DMS153 (cell line): Measurements from ENCODE around the gene ZSWIM5.
"Not testable (repeated sequence)": the region's sequence is repeated elsewhere in the genome, so short reads cannot be mapped to it uniquely, and the experiment has no call there.

Source experiments
- DNase-seq: peaks from one replicate; lab custom pipeline; 2025; lab: John Stamatoyannopoulos, UW

The ZSWIM5 gene

DNA sequence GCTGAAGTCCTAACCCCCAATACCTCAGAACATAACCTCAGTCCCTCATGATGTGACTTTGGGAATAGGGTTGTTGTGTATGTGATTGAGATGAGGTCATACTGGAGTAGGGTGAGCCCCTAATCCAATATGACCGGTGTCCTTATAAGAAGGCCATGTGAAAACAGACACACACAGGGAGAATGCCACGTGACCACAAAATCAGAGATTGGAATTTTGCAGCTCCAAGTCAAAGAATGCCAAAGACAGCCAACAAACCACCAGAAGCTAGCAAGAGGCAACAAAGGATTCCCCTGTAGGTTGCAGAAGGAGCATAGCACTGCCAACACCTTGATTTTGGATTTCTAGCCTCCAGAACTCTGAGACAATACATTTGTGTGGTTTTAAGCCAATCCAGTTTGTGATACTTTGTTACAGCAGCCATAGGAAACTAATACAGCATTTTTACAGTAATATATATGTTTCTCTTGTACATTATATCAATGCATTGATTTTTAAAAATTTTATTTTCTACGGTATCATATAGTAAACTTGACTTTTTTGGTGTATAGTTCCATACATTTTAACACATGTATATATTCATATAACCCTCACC lies 5.4 kb downstream of the ZSWIM5 start:
- no peak for DNase-seq

DNA sequence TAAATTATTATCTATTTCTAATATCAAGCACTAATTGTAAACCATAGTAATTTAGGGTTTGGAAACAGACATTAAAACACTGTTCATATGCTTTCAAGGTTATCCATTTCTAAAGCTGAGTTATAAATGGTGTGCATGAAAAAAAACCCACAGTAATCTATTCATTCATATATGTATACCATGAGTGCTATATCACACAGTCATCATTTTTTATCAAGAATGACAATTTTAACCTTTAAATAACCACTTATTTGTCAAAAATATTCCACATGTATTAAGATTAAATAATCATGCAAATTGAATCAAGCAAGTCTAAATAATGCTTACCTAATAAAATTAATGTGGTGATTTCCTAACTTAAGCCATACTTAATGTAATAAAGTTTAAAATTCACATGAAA lies 6.0 kb downstream of the ZSWIM5 start:
- no peak for DNase-seq

DNA sequence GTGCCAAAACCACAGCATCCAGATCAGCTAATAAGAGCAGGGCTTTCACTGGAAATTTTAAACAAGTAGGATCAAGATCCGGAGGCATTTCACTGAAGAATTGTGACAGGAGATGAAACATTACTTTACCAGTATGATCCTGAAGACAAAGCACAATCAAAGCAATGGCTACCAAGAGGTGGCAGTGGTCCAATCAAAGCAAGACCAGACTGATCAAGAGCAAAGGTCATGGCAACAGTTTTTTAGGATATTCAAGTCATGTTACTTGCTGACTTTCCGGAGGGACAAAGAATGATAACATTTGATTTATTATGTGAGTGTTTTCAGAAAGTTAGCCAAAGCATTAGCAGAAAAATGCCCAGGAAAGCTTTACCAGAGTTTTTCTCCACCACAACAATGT lies 8.2 kb downstream of the ZSWIM5 start:
- DNase-seq: no peak

DNA sequence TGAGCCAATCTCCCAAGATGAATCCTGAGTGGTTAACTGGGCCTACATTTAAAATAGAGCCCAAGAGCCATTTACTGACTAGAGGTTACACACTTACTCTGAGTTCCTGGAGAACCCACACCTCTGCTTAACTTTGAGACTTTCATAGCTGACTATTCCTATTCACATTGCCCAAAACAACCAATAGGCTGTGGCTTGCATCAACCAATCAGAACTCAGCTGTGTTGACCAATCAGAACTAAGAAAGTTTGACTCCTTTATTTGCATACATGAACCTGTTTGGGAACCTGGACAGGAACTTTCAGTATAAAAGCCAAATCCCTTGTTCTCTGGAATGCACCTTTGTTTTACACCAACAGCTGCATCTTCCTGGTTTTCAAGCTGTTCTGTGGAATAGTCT lies 9.5 kb downstream of the ZSWIM5 start:
- DNase-seq: no peak

DNA sequence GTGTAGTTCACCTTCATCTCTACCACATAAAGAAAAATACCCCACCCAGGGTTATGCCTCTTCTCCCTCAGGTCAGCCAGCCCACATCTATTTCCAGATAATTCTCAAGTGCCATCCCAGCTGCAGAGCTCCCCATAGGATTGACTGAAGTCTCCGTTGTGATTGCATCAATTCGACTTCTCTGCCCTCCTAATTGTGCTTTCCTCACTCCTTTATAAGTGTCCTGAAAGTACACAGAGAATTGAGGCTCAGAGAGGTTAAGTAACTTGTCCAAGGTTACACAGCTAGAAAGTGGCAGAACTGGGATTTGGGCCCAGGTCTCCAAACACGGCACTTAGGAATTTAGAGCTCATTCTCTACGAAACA lies 15.0 kb downstream of the ZSWIM5 start:
- no peak for DNase-seq

DNA sequence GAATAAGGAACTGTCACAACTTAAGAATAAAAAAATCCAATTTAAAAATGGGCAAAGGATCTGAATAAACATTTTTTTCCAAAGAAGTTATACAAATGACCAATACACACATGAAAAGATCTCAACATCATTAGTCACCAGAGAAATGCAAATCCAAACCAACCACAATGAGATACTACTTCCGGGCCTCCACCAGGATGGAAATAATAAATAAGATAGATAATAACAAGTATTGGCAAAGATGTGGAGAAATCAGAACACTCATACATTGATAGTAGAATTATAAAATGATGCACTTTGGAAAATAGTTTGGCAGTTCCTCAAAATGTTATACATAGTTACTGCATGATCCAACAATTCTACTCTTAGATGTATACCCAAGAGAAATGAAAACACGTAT lies 18.7 kb downstream of the ZSWIM5 start:
- DNase-seq: no peak

DNA sequence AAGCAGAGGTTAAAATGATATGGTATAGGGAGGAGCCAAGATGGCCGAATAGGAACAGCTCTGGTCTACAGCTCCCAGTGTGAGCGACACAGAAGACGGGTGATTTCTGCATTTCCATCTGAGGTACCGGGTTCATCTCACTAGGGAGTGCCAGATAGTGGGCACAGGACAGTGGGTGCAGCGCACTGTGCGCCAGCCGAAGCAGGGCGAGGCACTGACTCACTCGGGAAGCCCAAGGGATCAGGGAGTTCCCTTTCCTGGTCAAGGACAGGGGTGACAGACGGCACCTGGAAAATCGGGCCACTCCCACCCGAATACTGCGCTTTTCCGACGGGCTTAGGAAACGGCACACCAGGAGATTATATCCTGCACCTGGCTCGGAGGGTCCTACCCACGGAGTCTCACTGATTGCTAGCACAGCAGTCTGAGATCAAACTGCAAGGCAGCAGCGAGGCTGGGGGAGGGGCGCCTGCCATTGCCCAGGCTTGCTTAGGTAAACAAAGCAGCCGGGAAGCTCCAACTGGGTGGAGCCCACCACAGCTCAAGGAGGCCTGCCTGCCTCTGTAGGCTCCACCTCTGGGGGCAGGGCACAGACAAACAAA lies 26.4 kb downstream of the ZSWIM5 start:
- DNase-seq: not testable (repeated sequence)

DNA sequence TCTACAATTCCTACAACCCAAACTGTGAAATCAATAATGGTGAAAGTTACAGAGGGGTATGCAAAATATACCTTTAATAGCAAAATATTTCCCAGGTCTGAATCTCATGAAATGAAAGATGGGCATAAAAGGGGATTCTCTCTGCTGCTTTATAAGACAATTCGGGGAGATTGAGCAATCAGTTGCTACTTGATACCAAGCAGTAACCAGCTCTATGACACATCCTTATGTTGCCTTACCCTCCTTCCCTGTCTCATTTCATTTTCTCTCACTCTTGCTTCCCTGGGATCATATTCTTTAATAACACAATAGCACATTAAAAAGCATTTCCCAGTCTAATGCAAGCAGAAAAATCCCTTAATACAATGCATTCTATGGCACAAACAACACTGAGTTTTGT lies 29.0 kb downstream of the ZSWIM5 start:
- DNase-seq: no peak

DNA sequence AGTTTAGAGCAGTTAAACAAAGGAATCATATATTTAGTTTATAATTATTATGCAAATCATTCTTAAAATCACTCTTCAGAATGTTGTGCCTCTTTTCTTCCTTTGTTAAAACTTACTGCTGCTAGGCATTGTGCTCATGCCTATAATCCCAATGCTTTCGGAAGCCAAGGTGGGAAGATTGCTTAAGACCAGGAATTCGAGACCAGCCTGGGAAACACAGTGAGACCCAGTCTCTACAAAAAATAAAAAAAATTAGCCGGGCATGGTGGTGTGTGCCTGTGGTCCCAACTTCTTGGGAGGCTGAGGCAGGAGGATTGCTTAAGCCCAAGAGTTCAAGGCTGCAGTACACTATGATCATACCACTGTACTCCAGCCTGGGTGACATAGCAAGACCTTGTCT lies 33.6 kb downstream of the ZSWIM5 start:
- no peak for DNase-seq

DNA sequence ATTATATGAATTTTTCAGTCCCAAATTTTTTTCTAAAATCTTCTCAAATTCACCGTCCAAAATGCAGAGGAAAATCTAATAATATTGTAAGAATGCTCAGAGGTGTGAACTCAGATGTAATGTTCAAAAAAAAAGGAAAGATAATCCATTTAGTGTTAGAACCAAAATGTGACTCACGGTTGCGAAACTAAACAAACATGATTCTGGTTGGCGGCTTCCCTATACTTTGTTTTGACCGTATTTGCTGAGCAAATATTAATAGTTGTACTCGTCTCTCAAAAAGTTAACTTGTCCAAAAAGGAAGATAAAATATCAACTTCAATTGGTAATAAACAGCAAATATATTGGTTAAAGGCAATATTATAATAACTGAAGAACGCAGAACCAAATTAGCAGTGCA lies 34.4 kb downstream of the ZSWIM5 start:
- DNase-seq: peak; percentile 20

DNA sequence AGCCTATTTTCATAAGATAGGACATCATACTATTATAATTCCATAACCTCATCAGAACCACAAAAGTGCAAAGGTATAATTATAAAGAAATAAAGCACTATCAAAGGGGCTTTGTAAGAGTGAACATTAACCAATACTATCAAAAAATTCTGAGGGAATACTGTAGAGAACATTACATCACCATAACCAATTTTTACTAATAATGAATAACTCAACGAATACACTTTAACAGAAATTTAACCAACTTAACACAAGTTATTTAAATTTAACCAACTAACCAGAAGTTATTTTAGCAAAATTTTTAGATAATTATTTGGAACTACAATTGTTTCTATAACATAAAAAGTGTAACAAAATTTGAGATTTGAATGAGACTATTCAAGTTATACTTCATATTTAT lies 34.8 kb downstream of the ZSWIM5 start:
- DNase-seq: no peak

DNA sequence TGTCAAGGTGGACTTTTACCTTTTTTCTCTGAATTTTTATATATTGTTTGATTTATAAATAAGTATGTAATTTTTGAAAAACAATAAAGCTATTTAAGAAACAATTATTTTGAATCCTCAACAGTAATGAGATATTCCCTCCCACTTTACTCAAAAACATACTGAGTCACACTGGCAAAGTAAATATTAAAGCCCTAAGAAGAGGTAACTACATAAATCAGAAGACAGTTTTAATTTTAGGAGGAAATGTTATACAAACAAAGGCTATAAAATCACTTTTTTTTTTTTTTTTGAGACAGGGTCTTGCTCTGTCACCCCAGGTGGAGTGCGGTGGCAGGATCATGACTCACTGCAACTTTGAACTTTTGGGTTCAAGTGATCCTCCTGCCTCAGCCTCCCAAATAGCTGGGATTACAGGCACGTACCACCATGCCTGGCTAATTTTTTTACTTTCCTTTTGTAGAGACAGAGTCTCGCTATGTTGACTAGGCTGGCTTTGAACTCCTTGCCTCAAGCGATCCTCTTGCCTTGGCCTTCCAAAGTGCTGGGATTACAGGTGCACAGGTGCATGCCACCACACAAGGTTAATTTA lies 36.2 kb downstream of the ZSWIM5 start:
- no peak for DNase-seq

DNA sequence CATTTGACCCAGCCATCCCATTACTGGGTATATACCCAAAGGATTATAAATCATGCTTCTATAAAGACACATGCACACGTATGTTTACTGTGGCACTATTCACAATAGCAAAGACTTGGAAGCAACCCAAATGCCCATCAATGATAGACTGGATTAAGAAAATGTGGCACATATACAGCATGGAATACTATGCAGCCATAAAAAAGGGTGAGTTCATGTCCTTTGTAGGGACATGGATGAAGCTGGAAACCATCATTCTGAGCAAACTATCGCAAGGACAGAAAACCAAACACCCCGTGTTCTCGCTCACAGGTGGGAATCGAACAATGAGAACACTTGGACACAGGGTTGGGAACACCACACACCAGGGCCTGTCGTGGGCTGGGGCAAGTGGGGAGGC lies 38.5 kb downstream of the ZSWIM5 start:
- not testable (repeated sequence) for DNase-seq

DNA sequence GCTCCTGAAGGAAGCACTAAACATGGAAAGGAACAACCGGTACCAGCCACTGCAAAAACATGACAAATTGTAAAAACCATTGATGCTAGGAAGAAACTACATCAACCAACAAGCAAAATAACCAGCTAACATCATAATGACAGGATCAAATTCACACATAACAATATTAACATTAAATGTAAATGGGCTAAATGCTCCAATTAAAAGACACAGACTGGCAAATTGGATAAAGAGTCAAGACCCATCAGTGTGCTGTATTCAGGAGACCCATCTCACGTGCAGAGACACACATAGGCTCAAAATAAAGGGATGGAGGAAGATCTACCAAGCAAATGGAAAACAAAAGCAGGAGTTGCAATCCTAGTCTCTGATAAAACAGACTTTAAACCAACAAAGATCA lies 42.1 kb downstream of the ZSWIM5 start:
- not testable (repeated sequence) for DNase-seq

DNA sequence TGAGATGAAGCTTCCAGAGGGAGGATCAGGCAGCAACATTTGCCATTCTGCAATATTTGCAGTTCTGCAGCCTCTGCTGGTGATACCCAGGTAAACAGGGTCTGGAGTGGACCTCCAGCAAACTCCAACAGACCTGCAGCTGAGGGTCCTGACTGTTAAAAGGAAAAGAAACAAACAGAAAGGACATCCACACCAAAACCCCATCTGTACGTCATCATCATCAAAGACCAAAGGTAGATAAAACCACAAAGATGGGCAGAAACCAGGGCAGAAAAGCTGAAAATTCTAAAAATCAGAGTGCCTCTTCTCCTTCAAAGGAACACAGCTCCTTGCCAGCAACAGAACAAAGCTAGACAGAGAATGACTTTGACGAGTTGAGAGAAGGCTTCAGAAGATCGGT lies 43.3 kb downstream of the ZSWIM5 start:
- DNase-seq: not testable (repeated sequence)

DNA sequence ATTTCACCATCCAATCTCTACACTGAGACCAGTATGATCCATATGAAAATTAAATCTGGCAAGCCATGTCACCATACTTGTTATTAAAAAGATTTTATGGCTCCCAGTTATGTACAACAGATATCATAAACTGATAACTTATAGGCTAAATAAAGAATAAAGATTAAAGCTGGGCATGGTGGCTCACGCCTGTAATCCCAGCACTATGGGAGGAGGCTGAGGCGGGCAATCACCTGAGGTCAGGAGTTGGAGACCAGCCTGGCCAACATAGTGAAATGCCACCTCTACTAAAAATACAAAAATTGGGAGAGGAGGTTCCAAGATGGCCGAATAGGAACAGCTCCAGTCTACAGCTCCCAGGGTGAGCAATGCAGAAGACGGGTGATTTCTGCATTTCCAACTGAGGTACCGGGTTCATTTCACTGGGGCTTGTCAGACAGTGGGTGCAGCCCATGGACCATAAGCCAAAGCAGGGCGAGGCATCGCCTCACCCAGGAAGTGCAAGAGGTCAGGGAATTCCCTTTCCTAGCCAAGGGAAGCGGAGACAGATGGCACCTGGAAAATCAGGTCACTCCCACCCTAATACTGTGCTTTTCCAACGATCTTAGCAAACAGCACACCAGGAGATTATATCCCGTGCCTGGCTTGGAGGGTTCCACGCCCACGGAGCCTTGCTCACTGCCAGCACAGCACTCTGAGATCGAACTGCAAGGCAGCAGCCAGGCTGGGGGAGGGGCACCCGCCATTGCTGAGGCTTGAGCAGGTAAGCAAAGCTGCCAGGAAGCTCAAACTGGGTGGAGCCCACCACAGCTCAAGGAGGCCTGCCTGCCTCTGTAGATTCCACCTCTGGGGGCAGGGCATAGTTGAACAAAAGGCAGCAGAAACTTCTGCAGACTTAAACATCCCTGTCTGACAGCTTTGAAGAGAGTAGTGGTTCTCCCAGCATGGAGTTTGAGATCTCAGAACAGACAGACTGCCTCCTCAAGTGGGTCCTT lies 44.1 kb downstream of the ZSWIM5 start:
- not testable (repeated sequence) for DNase-seq

DNA sequence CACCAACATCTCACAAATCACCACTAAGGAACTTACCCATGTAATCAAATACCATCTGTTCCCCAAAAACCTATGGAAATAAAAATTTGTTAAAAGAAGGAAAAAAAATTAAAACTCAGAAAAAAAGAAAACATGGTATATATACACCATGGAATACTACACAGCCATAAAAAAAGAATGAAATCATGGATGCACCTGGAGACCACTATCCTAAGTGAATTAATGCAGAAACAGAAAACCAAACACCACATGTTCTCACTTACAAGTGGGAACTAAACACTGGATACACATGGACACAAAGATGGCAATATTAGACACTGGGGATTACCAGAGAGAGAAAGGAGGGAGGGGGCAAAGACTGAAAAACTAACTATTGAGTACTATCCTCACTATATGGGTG lies 50.4 kb downstream of the ZSWIM5 start:
- DNase-seq: no peak

DNA sequence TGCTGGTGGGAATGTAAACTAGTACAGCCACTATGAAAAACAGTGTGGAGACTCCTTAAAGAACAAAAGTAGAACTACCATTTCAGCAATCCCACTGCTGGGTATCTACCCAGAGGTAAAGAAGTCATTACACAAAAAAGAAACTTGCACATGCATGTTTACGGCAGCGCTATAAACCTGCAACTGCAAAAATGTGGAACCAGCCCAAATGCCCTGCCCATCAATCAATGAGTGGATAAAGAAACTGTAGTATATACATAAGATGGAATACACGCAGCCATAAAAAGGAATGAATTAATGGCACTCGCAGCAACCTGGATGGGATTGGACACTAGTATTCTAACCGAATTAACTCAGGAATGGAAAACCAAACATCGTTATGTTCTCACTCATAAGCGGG lies 51.0 kb downstream of the ZSWIM5 start:
- DNase-seq: no peak

DNA sequence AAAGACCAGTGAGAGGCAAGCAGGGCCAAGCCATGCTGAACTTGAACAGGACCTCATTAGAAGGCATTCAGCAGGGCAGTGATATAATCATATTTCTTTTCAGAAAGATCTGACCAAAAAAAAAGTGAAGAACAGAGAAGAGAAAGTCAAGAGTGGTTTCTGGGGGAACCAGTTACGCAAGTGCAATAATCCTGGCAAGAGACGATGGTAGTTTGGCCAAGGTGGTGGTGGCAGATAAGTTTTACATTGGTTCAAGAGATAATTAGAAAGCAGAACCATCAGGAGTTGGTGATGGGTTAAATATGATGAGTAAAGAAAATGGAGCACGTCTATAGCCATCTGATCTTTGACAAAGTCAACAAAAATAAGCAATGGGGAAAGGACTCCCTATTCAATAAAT lies 54.3 kb downstream of the ZSWIM5 start:
- no peak for DNase-seq

DNA sequence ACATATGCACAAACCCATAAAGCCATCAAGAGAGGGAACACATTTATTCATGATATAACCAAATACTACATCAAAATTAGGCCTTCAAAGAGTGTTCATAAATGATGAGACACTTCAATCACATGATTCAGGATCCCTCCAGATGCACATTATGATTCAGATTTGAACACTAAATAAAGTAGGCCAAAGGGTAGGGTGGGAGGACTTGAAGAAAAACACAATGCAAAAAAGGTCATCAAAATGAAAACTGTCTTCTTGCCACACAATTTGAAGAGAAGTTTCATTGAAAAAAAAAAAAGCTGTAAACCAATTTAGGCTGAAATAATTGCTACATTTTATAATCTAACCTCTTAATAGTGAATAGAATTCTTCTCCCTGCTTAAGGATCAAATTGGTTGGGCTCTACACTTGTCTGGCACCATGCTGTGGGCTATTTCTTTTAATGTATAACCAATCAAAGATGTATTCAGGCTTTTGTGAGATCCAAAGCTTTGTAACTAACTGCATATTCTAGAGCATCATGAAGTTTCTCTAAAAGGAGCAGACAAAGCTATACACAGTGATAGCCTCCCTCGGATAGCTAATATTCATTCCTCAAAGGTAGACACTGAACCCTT lies 58.1 kb downstream of the ZSWIM5 start:
- no peak for DNase-seq

DNA sequence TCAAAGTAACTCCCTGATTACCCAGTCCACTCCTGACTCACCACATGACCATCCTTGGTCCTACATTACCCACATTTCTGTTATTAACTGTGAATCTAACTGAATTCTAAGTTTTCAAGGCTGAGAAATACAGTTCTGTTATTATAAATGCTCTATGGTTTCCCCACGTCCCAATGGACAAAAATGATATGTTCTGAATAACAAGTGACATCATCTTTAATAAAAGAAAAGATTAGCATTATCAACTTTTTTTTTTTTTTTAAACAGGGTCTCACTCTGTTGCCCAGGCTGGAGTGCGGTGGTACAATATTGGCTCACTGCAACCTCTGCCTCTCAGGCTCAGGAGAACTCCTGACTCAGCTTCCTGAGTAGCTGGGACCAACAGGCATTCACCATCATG lies 59.6 kb downstream of the ZSWIM5 start:
- no peak for DNase-seq

DNA sequence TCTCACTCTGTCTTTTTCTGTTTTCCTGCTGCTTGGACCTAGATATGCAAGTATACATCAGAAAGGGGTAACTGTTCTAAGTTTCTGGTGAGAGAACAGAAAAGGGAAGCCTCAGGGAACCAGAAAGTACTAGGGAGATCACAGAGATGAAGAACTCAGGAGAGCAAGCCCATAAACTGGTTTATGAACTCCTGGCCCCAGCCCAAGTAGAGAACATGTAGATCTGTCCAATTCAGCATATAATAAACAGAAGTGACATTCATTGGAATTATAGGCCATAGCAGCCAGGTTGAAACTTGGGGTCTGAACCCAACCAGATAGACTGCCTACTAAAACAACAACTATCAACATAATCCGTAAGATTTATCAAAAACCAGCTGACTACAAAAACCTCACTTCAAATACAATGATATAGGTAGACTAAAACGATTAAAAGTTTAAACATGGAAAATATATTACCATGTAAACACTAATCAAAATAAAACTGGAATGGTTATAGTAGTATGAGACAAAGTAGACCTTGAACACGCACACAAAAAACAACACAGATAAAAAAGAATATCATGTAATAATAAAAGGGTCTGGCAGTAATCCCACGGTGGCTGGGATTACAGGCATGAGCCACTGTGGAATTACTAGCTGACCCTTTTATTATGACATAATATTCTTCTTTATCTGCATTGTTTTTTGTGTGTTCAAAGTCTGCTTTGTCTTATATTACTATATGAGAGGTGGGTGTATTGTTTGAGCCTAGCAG lies 65.0 kb downstream of the ZSWIM5 start:
- DNase-seq: no peak
